DOHH2 (cell line): ENCODE data around the gene DFFB.

ENCODE experiments used
- H3F3A ChIP-seq: fragments of 200-600 bp; sonication (generic), shearing (Covaris generic); 2 replicates; pipeline ENCODE4 v1.6.0; 2016; ENCODE audit warnings: antibody characterized with exemption, mild to moderate bottlenecking; ENCODE audit not compliant: control insufficient read depth, insufficient read depth
- H3K27ac ChIP-seq: fragments of 200-600 bp; sonication (generic); 2 replicates; pipeline ENCODE4 v1.5.1; 2014; ENCODE audit warnings: low read depth, mild to moderate bottlenecking, low read length, moderate library complexity
- H3K27me3 ChIP-seq: fragments of 200-600 bp; sonication (generic); 2 replicates; pipeline ENCODE4 v1.6.1; 2014; ENCODE audit warnings: mild to moderate bottlenecking, low read length, mixed read lengths; ENCODE audit not compliant: control insufficient read depth
- H3K36me3 ChIP-seq: fragments of 200-600 bp; sonication (generic); 2 replicates; pipeline ENCODE4 v1.6.1; 2014; ENCODE audit warnings: mild to moderate bottlenecking, low read length, moderate library complexity, mixed read lengths; ENCODE audit not compliant: control insufficient read depth
- H3K4me1 ChIP-seq: fragments of 200-600 bp; sonication (generic); 2 replicates; pipeline ENCODE4 v1.6.1; 2014; ENCODE audit warnings: mild to moderate bottlenecking, low read length, mixed read lengths; ENCODE audit not compliant: control insufficient read depth
- H3K4me2 ChIP-seq: fragments of 200-600 bp; sonication (generic); 2 replicates; pipeline ENCODE4 v1.6.0; 2014; ENCODE audit warnings: mild to moderate bottlenecking, low read length, moderate library complexity
- H3K4me3 ChIP-seq: fragments of 200-600 bp; sonication (generic); 2 replicates; pipeline ENCODE4 v1.5.1; 2014; ENCODE audit warnings: mild to moderate bottlenecking, low read length, mixed read lengths
- H3K79me2 ChIP-seq: fragments of 200-600 bp; sonication (generic); 2 replicates; pipeline ENCODE4 v1.6.1; 2014; ENCODE audit warnings: mild to moderate bottlenecking, low read length, mixed read lengths; ENCODE audit not compliant: control insufficient read depth
- H3K9me2 ChIP-seq: fragments of 200-600 bp; sonication (generic); replicated peaks from 2 replicates; pipeline ENCODE4 v1.6.1; 2014; ENCODE audit warnings: mild to moderate bottlenecking, low read length, mixed read lengths; ENCODE audit not compliant: control insufficient read depth
- H3K9me3 ChIP-seq: fragments of 200-600 bp; sonication (generic); 2 replicates; pipeline ENCODE4 v1.6.1; 2014; ENCODE audit warnings: antibody characterized with exemption, low read length, mixed read lengths; ENCODE audit not compliant: control insufficient read depth, insufficient read depth
- H4K20me1 ChIP-seq: fragments of 200-600 bp; sonication (generic); 2 replicates; pipeline ENCODE4 v1.6.0; 2014; ENCODE audit warnings: low read depth, mild to moderate bottlenecking, antibody characterized with exemption, low read length, moderate library complexity; ENCODE audit not compliant: control insufficient read depth, insufficient read depth
- EZH2phosphoT487 ChIP-seq: fragments of 200-600 bp; sonication (generic); IDR thresholded peaks from 2 replicates; pipeline ENCODE4 v1.6.1; 2017; ENCODE audit warnings: borderline replicate concordance, mild to moderate bottlenecking, antibody characterized with exemption, low read length, moderate library complexity, mixed read lengths
- TF ChIP-seq, protein P1 (sequence below): fragments of 200-600 bp; sonication (generic); IDR thresholded peaks from one replicate; pipeline ENCODE4 v1.5.1; 2014; ENCODE audit warnings: antibody characterized with exemption, mild to moderate bottlenecking, low read depth, low read length; ENCODE audit not compliant: poor library complexity, severe bottlenecking

DFFB gene

DNA sequence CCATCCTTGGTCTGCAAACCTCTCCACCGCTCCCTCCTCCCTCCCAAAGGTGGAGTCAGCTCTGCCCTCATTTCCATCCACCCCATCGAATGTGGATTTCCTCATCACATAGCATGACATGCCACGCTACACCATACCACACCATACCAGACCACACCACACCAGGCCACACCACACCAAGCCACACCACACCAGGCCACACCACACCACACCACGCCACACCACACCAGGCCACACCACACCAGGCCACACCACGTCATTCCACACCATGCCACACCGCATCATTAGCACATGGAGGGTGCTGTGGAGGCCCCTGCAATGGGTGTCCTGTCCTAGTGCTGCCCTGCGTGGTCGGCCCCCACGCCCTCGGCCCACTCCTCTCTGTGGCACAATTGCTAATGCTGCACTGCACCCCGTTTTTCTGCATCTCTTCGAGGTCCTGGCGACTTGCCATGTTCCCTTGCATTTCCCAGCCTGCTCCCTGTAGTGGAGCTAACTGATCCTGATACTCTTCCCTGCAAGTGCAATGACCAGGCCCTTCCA lies 11.3 kb downstream of the DFFB start:
- no peaks in the 10 kb centered on the region for H3K4me1 ChIP-seq
- no peaks in the 10 kb centered on the region for H3F3A ChIP-seq
- no peaks in the 10 kb centered on the region for H4K20me1 ChIP-seq
- H3K27ac ChIP-seq, result no peak overlapping the region
- H3K4me2 ChIP-seq, result no peak overlapping the region
- H3K4me3 ChIP-seq, result no peak overlapping the region
- H3K36me3 ChIP-seq, result peaks cover 10% of the 10 kb centered on the region
- H3K9me2 ChIP-seq, result no peaks in the 10 kb centered on the region
- no peaks in the 10 kb centered on the region for H3K27me3 ChIP-seq
- no peaks in the 10 kb centered on the region; the same call in 1 of the 2 replicates for H3K9me3 ChIP-seq
- no peak for TF ChIP-seq EZH2phosphoT487
- TF ChIP-seq, protein P1, sequence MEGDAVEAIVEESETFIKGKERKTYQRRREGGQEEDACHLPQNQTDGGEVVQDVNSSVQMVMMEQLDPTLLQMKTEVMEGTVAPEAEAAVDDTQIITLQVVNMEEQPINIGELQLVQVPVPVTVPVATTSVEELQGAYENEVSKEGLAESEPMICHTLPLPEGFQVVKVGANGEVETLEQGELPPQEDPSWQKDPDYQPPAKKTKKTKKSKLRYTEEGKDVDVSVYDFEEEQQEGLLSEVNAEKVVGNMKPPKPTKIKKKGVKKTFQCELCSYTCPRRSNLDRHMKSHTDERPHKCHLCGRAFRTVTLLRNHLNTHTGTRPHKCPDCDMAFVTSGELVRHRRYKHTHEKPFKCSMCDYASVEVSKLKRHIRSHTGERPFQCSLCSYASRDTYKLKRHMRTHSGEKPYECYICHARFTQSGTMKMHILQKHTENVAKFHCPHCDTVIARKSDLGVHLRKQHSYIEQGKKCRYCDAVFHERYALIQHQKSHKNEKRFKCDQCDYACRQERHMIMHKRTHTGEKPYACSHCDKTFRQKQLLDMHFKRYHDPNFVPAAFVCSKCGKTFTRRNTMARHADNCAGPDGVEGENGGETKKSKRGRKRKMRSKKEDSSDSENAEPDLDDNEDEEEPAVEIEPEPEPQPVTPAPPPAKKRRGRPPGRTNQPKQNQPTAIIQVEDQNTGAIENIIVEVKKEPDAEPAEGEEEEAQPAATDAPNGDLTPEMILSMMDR, result no peak
- H3K79me2 ChIP-seq, result no peaks in the 10 kb centered on the region

DNA sequence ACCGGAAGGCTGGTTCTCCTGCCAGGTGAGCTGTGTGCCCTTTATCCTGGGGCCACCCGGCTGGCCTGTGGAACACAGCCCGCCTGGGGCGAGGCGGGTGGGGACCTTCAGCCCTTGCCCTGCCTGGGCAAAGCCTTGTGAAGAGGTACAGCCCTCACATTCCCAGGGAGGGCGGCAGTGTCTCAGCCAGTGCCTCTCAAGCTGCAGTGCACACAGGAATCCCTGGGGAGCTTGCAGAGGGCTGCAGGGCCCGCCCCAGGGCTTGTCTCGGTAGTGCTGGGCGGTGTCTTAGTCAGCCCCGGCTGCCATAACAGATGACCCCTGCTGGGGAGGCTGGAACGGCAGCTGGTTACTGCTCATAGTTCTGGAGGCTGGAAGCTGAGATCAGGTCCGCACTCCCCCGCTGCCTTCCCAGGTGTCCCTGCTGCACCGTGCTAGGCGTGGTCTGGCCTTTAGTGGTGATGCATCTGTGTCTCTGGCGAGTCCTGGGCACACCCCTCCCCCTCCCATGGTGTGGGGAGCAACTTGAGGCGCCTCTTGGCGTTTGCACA lies 12.6 kb downstream of the DFFB start:
- H3K27ac ChIP-seq, result no peak overlapping the region
- H3K4me3 ChIP-seq, result no peak overlapping the region
- no peaks in the 10 kb centered on the region for H3F3A ChIP-seq
- H3K79me2 ChIP-seq, result no peaks in the 10 kb centered on the region
- H3K4me1 ChIP-seq, result no peaks in the 10 kb centered on the region
- peaks cover 18% of the 10 kb centered on the region for H3K36me3 ChIP-seq
- H3K4me2 ChIP-seq, result no peak overlapping the region
- H3K27me3 ChIP-seq, result no peaks in the 10 kb centered on the region
- TF ChIP-seq, protein P1, result no peak
- TF ChIP-seq EZH2phosphoT487, result no peak
- peaks cover 3% of the 10 kb centered on the region; the same call in 1 of the 2 replicates for H3K9me3 ChIP-seq
- no peaks in the 10 kb centered on the region for H4K20me1 ChIP-seq
- H3K9me2 ChIP-seq, result no peaks in the 10 kb centered on the region

DNA sequence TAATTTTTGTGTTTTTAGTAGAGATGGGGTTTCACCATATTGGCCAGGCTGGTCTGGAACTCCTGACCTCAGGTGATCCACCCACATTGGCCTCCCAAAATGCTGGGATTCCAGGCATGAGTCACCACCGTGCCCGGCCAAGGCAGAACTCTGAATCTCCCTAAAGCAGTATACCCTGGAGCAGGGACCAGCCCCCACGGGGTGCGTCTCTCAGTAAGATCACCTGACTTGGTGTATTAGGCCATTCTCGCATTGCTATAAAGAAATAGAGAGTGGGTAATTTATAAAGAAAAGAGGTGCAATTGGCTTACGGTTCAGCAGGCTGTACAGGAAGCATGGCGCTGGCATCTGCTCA lies 14.2 kb downstream of the DFFB start:
- Histone ChIP-seq H3K79me2 (no peaks in the 10 kb centered on the region), H3K4me3 (no peak overlapping the region), H4K20me1 (no peaks in the 10 kb centered on the region), H3F3A (no peaks in the 10 kb centered on the region), H3K27me3 (no peaks in the 10 kb centered on the region), H3K9me3 (peaks cover 3% of the 10 kb centered on the region; the same call in 1 of the 2 replicates), H3K4me2 (no peak overlapping the region), H3K27ac (no peak overlapping the region), H3K4me1 (no peaks in the 10 kb centered on the region), H3K9me2 (no peaks in the 10 kb centered on the region), H3K36me3 (peaks cover 22% of the 10 kb centered on the region)
- TF ChIP-seq EZH2phosphoT487, result no peak
- TF ChIP-seq, protein P1, result no peak

DNA sequence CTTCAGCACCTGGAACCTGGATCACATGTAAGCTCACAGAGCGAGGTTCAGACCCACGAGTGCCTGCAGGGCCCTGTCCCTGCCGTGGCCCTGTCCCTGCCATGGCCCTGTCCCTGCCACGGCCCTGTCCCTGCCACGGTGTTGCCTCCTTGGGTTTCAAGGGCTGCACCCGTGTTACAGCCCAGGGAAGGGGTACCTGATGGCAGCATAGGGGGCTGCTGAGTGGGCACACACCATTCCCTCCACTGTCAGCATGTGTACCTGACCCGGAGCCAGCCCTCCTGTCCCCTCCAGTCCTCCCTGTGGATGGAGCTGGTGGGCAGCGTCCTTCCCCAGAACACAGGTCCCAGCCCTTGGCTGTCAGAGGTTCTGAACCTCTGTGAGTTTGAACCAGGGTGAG lies 15.3 kb downstream of the DFFB start:
- Histone ChIP-seq H3K79me2 (no peaks in the 10 kb centered on the region), H3K9me3 (peaks cover 3% of the 10 kb centered on the region; the same call in 1 of the 2 replicates), H3K4me1 (no peaks in the 10 kb centered on the region), H4K20me1 (no peaks in the 10 kb centered on the region), H3K36me3 (peaks cover 22% of the 10 kb centered on the region), H3K27ac (no peak overlapping the region), H3K4me2 (no peak overlapping the region), H3F3A (no peaks in the 10 kb centered on the region), H3K27me3 (no peaks in the 10 kb centered on the region), H3K4me3 (no peak overlapping the region), H3K9me2 (no peaks in the 10 kb centered on the region)
- TF ChIP-seq, protein P1, result no peak
- no peak for TF ChIP-seq EZH2phosphoT487
